Natural killer cell (primary cell): ENCODE measurements around the gene ANKRD11. TPM values are rescaled to one million over a fixed set of nuclear protein-coding genes. Genes with fewer than 3 reads are reported as not detected.
A peak's percentile ranks its signal among the peaks of the same experiment; 100 is the strongest.

Experiments
- ATAC-seq, 3 donors: fragments of 150-1000 bp in 2 of 3; fragments of 200-7000 bp in 1 of 3; cut with Tn5 transposase; 1 replicate in 1 of 3; 2 replicates in 2 of 3; pipeline ENCODE4 v1.10.0; 2021; ENCODE audit warnings: mild to moderate bottlenecking in 2 of 3, moderate library complexity in 2 of 3
- DNase-seq, 2 donors: peaks; one replicate each; pipeline versions ENCODE4 v3.0.0 to v3.0.0-alpha.2; 2013 to 2021; ENCODE audit warnings: mixed read lengths in 1 of 2
- H3K27ac ChIP-seq: one replicate; pipeline ENCODE4 v1.5.1; 2013; ENCODE audit warnings: mild to moderate bottlenecking, low read length
- H3K27me3 ChIP-seq: one replicate; pipeline ENCODE4 v1.6.1; 2013; ENCODE audit warnings: low read length; ENCODE audit not compliant: control insufficient read depth, insufficient read depth
- H3K36me3 ChIP-seq: one replicate; pipeline ENCODE4 v1.6.1; 2013; ENCODE audit warnings: low read length; ENCODE audit not compliant: control insufficient read depth, insufficient read depth
- H3K4me1 ChIP-seq: one replicate; pipeline ENCODE4 v1.6.1; 2013; ENCODE audit warnings: low read length; ENCODE audit not compliant: control insufficient read depth, insufficient read depth
- H3K4me3 ChIP-seq: one replicate; pipeline ENCODE4 v1.5.1; 2013; ENCODE audit warnings: low read length
- H3K9me3 ChIP-seq: one replicate; pipeline ENCODE4 v1.6.1; 2013; ENCODE audit warnings: low read length; ENCODE audit not compliant: control insufficient read depth, insufficient read depth
- H3K27ac Mint-ChIP-seq, 2 donors: one replicate each; pipeline ENCODE4 v1.8.0; 2022; ENCODE audit warnings: mild to moderate bottlenecking in 2 of 2, mixed read lengths in 2 of 2, moderate library complexity in 1 of 2
- H3K27me3 Mint-ChIP-seq, 2 donors: one replicate each; pipeline ENCODE4 v1.8.0; 2022; ENCODE audit warnings: low read depth in 2 of 2, mixed read lengths in 2 of 2
- H3K36me3 Mint-ChIP-seq: one replicate; pipeline ENCODE4 v1.8.0; 2022; ENCODE audit warnings: mixed read lengths
- H3K4me1 Mint-ChIP-seq, 2 donors: one replicate each; pipeline ENCODE4 v1.8.0; 2022; ENCODE audit warnings: mixed read lengths in 2 of 2
- H3K4me3 Mint-ChIP-seq: one replicate; pipeline ENCODE4 v1.8.0; 2022; ENCODE audit warnings: mild to moderate bottlenecking, moderate library complexity, mixed read lengths
- H3K9me3 Mint-ChIP-seq, 2 donors: one replicate each; pipeline ENCODE4 v1.8.0; 2022; ENCODE audit warnings: mixed read lengths in 2 of 2
- CTCF ChIP-seq: fragments of 200-600 bp; IDR thresholded peaks from one replicate; pipeline ENCODE4 v1.8.0; 2022; ENCODE audit warnings: antibody characterized with exemption
- WGBS: methylation state at CpG from one replicate; pipeline ENCODE4 v1.1.7; 2013; ENCODE audit warnings: missing lambda C conversion rate; ENCODE audit not compliant: insufficient coverage; 5-methylcytosine and 5-hydroxymethylcytosine counted together
- intact Hi-C: fragments of 100-400 bp; cut with micrococcal nuclease; formaldehyde crosslinking; loops from one replicate; pipeline ENCODE4 v1.14.2; 2022
- total RNA-seq, 4 donors: library from RNA; stranded (reverse); fragments of 120-200 nt in 1 of 4; gene quantifications; one replicate each; pipeline versions ENCODE4 v1.2.3 to v1.2.4, GENCODE V29; 2013 to 2022

The ANKRD11 gene
- total RNA-seq, result 100 to 1,000 TPM; 230 to 299 (median 287) TPM
- 84.9 TPM for total RNA-seq (2013)

GRCh38 chr16:89490439-89491237 is at the start of gene ANKRD11:
TSS of gene ANKRD11 (minus strand) at chr16:89490561. CDS start at chr16:89317019, 173,542 bp downstream.
- Mint-ChIP-seq H3K27me3 (no peaks in the 10 kb centered on the region), H3K9me3 (no peaks in the 10 kb centered on the region), H3K36me3 (no peaks in the 10 kb centered on the region), H3K27ac (peak within 1 kb of the TSS; percentile 97 to 98), H3K4me3 (peak within 1 kb of the TSS; percentile 95), H3K4me1 (peaks cover 41 to 72% of the 10 kb centered on the region in 2 donors)
- intact Hi-C loops, result loop anchor here (1.0 to 5.0 kb wide), 2 partner anchors 15 to 72 kb away; partner anchors contain the start of gene RPL13
- Histone ChIP-seq H3K4me1 (peaks cover 42% of the 10 kb centered on the region), H3K9me3 (no peaks in the 10 kb centered on the region), H3K27me3 (no peaks in the 10 kb centered on the region), H3K27ac (peak within 1 kb of the TSS; percentile 78), H3K36me3 (peaks cover 3% of the 10 kb centered on the region), H3K4me3 (peak within 1 kb of the TSS; percentile 51)
- under 1% methylated on average over 96 of the region's 96 CpGs for WGBS
- ATAC-seq (peak; percentile 84 to 95 (median 86)), DNase-seq (peak; percentile 98 to 100)
- no peak for TF ChIP-seq CTCF

- H3K36me3 ChIP-seq, result peaks cover 37% of the 10 kb centered on the region
- no peak overlapping the region for H3K4me3 ChIP-seq
- Mint-ChIP-seq H3K4me1 (peaks cover 13 to 14% of the 10 kb centered on the region in 2 donors), H3K9me3 (no peaks in the 10 kb centered on the region), H3K27ac (no peak overlapping the region), H3K4me3 (no peak overlapping the region), H3K27me3 (no peaks in the 10 kb centered on the region), H3K36me3 (no peaks in the 10 kb centered on the region)
- no peaks in the 10 kb centered on the region for H3K27me3 ChIP-seq
- ATAC-seq (no peak), DNase-seq (no peak)
- TF ChIP-seq CTCF, result no peak
- intact Hi-C loops, result no loop called here
- H3K9me3 ChIP-seq, result no peaks in the 10 kb centered on the region
- H3K27ac ChIP-seq, result no peak overlapping the region
- 96% methylated on average over 12 of the region's 12 CpGs for WGBS
- peaks cover 21% of the 10 kb centered on the region for H3K4me1 ChIP-seq
These were observed 47.9 kb upstream of the ANKRD11 start for GRCh38 chr16:89538286-89538685.

DNA sequence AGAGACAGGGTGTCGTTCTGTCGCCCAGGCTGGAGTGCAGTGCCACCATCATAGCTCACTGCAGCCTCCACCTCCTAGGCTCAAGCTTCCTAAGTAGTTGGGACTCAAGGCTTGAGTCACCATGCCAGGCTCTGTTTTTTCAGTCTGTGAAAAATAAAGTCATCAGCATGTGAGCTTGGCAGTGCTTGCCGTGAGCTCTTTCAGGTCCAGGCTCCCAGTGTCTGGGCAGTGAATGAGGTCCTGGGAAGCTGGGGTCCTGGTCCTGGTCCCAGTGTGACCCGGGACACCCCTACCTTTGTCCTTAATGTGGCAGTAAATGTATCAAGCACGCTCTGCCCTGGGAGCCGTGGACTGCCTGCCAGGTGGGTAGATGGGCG is 47.2 kb upstream of the ANKRD11 start:
- H3K27ac Mint-ChIP-seq, result no peak overlapping the region

More for the DNA sequence above, 47.2 kb upstream of the ANKRD11 start:
- intact Hi-C loops, result no loop called here
- no peak for DNase-seq
- Histone ChIP-seq H3K4me1 (peaks cover 21% of the 10 kb centered on the region), H3K27ac (no peak overlapping the region), H3K36me3 (peaks cover 41% of the 10 kb centered on the region), H3K4me3 (no peak overlapping the region), H3K27me3 (no peaks in the 10 kb centered on the region), H3K9me3 (no peaks in the 10 kb centered on the region)
- ATAC-seq, result no peak
- H3K36me3 Mint-ChIP-seq, result no peaks in the 10 kb centered on the region
- H3K4me1 Mint-ChIP-seq, result peaks cover 13 to 14% of the 10 kb centered on the region in 2 donors
- no peaks in the 10 kb centered on the region for H3K9me3 Mint-ChIP-seq
- H3K4me3 Mint-ChIP-seq, result no peak overlapping the region
- H3K27me3 Mint-ChIP-seq, result no peaks in the 10 kb centered on the region
- TF ChIP-seq CTCF, result no peak
- WGBS, result 95% methylated on average over 7 of the region's 7 CpGs
